ENCODE measurements around the gene RRAGD. TPM values are rescaled to one million over a fixed set of nuclear protein-coding genes. Genes with fewer than 3 reads are reported as not detected.

The RRAGD gene
- total and polyA plus RNA-seq, 2 of the 8 experiments (the other 6 are each of a cell fraction or from before 2014, with no cell fraction given) = 7.2 to 30.8 TPM

DNA sequence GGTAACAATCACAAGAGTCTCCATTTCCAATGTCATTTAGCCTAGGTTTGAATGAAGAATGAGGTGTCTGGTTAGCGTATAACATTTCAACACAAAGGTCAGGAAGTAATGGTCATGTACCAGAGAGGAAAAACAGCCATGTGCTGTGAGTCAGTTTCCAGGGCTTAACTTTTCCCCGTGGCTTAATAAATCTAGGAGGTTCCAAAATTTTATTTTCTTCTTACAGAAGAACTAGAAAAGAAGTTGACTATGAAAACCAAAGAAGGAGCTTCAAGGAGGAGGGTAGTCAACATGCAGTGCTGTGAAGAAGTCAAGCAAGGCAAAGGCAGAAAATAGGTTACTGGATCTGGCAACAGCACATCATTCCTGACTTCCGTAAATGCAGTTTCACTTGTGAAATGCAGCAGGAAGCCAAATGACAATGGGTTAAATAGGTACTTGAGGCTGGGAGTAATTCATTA is 88.5 kb downstream of the RRAGD start:
- H3K27ac ChIP-seq (ENCODE audit: low read depth, low read length) = no peak overlapping the region
- H4K5ac ChIP-seq (ENCODE audit: insufficient read length, low read depth, low read length) = no peak overlapping the region
- no peak overlapping the region for H3K4me2 ChIP-seq (ENCODE audit: insufficient read depth in 1 of 2, low read depth in 2 of 2, low read length in 2 of 2)
- ChIA-PET POLR2A (ENCODE audit: partially characterized antibody) (interaction anchor here (0.9 kb wide), 1 partner anchor 30 kb away, joined by 3 read pairs; no protein-coding TSS in a partner anchor), CTCF (ENCODE audit: partially characterized antibody) (interaction anchor here (1.1 to 2.8 kb wide), 6 partner anchors 12 to 52 kb away, joined by 3 to 12 read pairs (median 4); no protein-coding TSS in a partner anchor)
- no peak overlapping the region for H3K4ac ChIP-seq (replicated peaks; ENCODE audit: insufficient read length, low read depth, low read length)
- no peak overlapping the region for H3K4me3 ChIP-seq (ENCODE audit: extremely low read depth in 1 of 4, insufficient read depth in 2 of 4, low read depth in 3 of 4, low read length in 4 of 4)
- H3K9ac ChIP-seq (replicated peaks in 1 of 4; ENCODE audit: extremely low read depth in 1 of 4, low read depth in 3 of 4, low read length in 3 of 4) = no peak overlapping the region
- no peak overlapping the region for H2BK5ac ChIP-seq (ENCODE audit: low read depth, low read length)
- H3K56ac ChIP-seq (replicated peaks; ENCODE audit: insufficient read length, low read depth, low read length) = no peak overlapping the region
- no peaks in the 10 kb centered on the region for H4K20me1 ChIP-seq (replicated peaks in 1 of 2; ENCODE audit: control insufficient read depth in 1 of 2, insufficient read depth in 2 of 2, low read length in 2 of 2)
- H3K23me2 ChIP-seq (ENCODE audit: low read depth, low read length) = no peaks in the 10 kb centered on the region; the same call in 1 of the 2 replicates
- H3K14ac ChIP-seq (ENCODE audit: insufficient read length) = no peak overlapping the region
- H2AFZ ChIP-seq (ENCODE audit: low read length) = no peak overlapping the region
- no peak overlapping the region for H3K18ac ChIP-seq (ENCODE audit: extremely low read depth, low read length)
- H3K79me1 ChIP-seq (ENCODE audit: low read depth, low read length) = no peaks in the 10 kb centered on the region
- no peak overlapping the region for H2BK15ac ChIP-seq (ENCODE audit: low read length)
- no peak overlapping the region for H3K23ac ChIP-seq (ENCODE audit: insufficient read length)
- no peak overlapping the region for H2BK120ac ChIP-seq (replicated peaks; ENCODE audit: low read depth, low read length)
- FAIRE-seq (no peak), DNase-seq (ENCODE audit: low read depth in 1 of 2, low spot score in 2 of 2) (no peak)
- H3K9me3 ChIP-seq (ENCODE audit: insufficient read depth in 2 of 2, low read depth in 1 of 2, low read length in 1 of 2) = peaks cover 12% of the 10 kb centered on the region in 2 experiments; a peak in 3 of 4 replicates
- WGBS, 2 experiments (ENCODE audit: extremely low coverage in 1 of 2, insufficient coverage in 1 of 2, insufficient read length in 1 of 2, insufficient replicate concordance in 2 of 2, low coverage in 1 of 2, low lambda C conversion rate in 2 of 2, missing lambda C conversion rate in 1 of 2) = 91% methylated on average over 3 of the region's 3 CpGs; no CpG with 5 or more reads in 1 of the 2 experiments
- no peak overlapping the region for H2BK12ac ChIP-seq (ENCODE audit: low read depth, low read length)
- H2BK20ac ChIP-seq (ENCODE audit: low read length) = no peak overlapping the region
- no peaks in the 10 kb centered on the region for H3K27me3 ChIP-seq (replicated peaks in 1 of 4; ENCODE audit: control insufficient read depth in 3 of 4, extremely low read depth in 1 of 4, insufficient read depth in 3 of 4, low read length in 3 of 4)
- H3K4me1 ChIP-seq (replicated peaks in 1 of 4; ENCODE audit: control insufficient read depth in 3 of 4, insufficient read depth in 4 of 4, low read length in 3 of 4) = no peaks in the 10 kb centered on the region
- no peak overlapping the region for H4K8ac ChIP-seq (ENCODE audit: extremely low read depth, insufficient read depth, low read length)
- H4K91ac ChIP-seq (replicated peaks; ENCODE audit: insufficient read length, low read length) = no peak overlapping the region
- H3K79me2 ChIP-seq (ENCODE audit: control insufficient read depth in 1 of 2, insufficient read depth in 2 of 2, low read length in 2 of 2) = no peaks in the 10 kb centered on the region
- TF ChIP-seq BACH1 (IDR thresholded peaks at IDR 0.05; ENCODE audit: low read length) (no peak), FOSL1 (IDR thresholded peaks at IDR 0.05; ENCODE audit: insufficient read depth, low read depth, low read length) (no peak)
- no peaks in the 10 kb centered on the region; a peak in 1 of 8 replicates for H3K36me3 ChIP-seq (ENCODE audit: control insufficient read depth in 2 of 4, insufficient read depth in 4 of 4, low read length in 3 of 4)
- H2AK5ac ChIP-seq (ENCODE audit: low read depth, low read length) = no peak overlapping the region
